K562 (cell line): ENCODE data around the gene GTF2A1L. TPM values are rescaled to one million over a fixed set of nuclear protein-coding genes. Genes with fewer than 3 reads are reported as not detected.

Experiments
- ATAC-seq: fragments of 200-7000 bp; cut with Tn5 transposase; 3 replicates; pipeline ENCODE4 v1.9.1; 2020; ENCODE audit warnings: moderate library complexity
- BruUV-seq: library from RNA; stranded (reverse); fragments of 400-500 nt; replicated peaks from 2 replicates; lab custom pipeline; 2021; lab: Mats Ljungman, UMichigan
- CTCF ChIA-PET: fragments of 300-600 bp; formaldehyde crosslinking; extraction: SDS; loops from one replicate; lab custom pipeline; 2021; ENCODE audit warnings: low intra/inter-chr PET ratio; lab: Yijun Ruan, JAX
- POLR2A ChIA-PET: fragments of 300-600, 350-650 bp; sonication (Branson Sonifier 250); formaldehyde crosslinking; extraction: SDS; loops from one replicate; lab custom pipeline; 2021; ENCODE audit warnings: antibody characterized with exemption, inconsistent platforms; lab: Yijun Ruan, JAX
- DNase-seq, 4 experiments: peaks; one replicate each; pipeline versions ENCODE4 v3.0.0 to v3.0.0-alpha.2; 2011 to 2018; ENCODE audit warnings: low spot score in 3 of 4, mixed read lengths in 3 of 4; ENCODE audit errors: extremely low read depth in 1 of 4
- FAIRE-seq: peaks from 2 replicates; lab custom pipeline; 2011; peaks lifted over from hg19 to GRCh38; lab: Jason Lieb, UNC
- H2AFZ ChIP-seq: 2 replicates; pipeline ENCODE4 v1.6.0; 2011; ENCODE audit warnings: low read depth, low read length, control low read depth, inconsistent platforms
- H3K27ac ChIP-seq: fragments of 200-600 bp; 3 replicates; pipeline ENCODE4 v1.8.0; 2011; ENCODE audit warnings: low read depth, mild to moderate bottlenecking, control low read depth, inconsistent platforms, low read length, moderate library complexity, mixed read lengths; ENCODE audit errors: extremely low read depth
- H3K27me3 ChIP-seq, 2 experiments: fragments of 300-600 bp in 1 of 2; 2 replicates in 1 of 2; 3 replicates in 1 of 2; pipeline versions ENCODE4 v1.6.0 to v1.8.0; 2011; ENCODE audit warnings: inconsistent platforms in 2 of 2, low read length in 2 of 2, mild to moderate bottlenecking in 1 of 2, mixed read lengths in 1 of 2, moderate library complexity in 1 of 2; ENCODE audit not compliant: control insufficient read depth in 2 of 2, insufficient read depth in 2 of 2
- H3K36me3 ChIP-seq: fragments of 300-600 bp; 3 replicates; pipeline ENCODE4 v1.8.0; 2011; ENCODE audit warnings: mild to moderate bottlenecking, low read length, inconsistent platforms; ENCODE audit not compliant: control insufficient read depth, insufficient read depth
- H3K4me1 ChIP-seq, 2 experiments: fragments of 200-600 bp in 1 of 2; replicated peaks in 1 of 2; 2 replicates in 1 of 2; 3 replicates in 1 of 2; pipeline versions ENCODE4 v1.5.1 to v1.8.0; 2011; ENCODE audit warnings: inconsistent platforms in 2 of 2, low read length in 2 of 2, mild to moderate bottlenecking in 1 of 2, mixed read lengths in 1 of 2, moderate library complexity in 1 of 2; ENCODE audit not compliant: control insufficient read depth in 2 of 2, insufficient read depth in 2 of 2
- H3K4me2 ChIP-seq: 2 replicates; pipeline ENCODE4 v1.6.1; 2011; ENCODE audit warnings: low read length, control low read depth, inconsistent platforms, mixed read lengths; ENCODE audit not compliant: insufficient read depth
- H3K4me3 ChIP-seq: fragments of 200-600 bp; sonication (generic), shearing (Covaris generic); 2 replicates; pipeline ENCODE4 v1.5.1; 2016; ENCODE audit warnings: control low read depth, inconsistent platforms
- H3K79me2 ChIP-seq: fragments of 200-600 bp; 3 replicates; pipeline ENCODE4 v1.8.0; 2011; ENCODE audit warnings: low read length, inconsistent platforms; ENCODE audit not compliant: control insufficient read depth, insufficient read depth
- H3K9ac ChIP-seq, 2 experiments: 2 replicates each; pipeline versions ENCODE4 v1.6.0 to v1.6.1; 2011; ENCODE audit warnings: low read depth in 2 of 2, low read length in 2 of 2, control low read depth in 1 of 2, inconsistent platforms in 1 of 2, mild to moderate bottlenecking in 1 of 2, mixed read lengths in 1 of 2; ENCODE audit not compliant: insufficient read depth in 1 of 2
- H3K9me1 ChIP-seq: one replicate; pipeline ENCODE4 v1.6.0; 2011; ENCODE audit warnings: inconsistent platforms, mild to moderate bottlenecking, low read length, moderate library complexity; ENCODE audit not compliant: control insufficient read depth, insufficient read depth
- H3K9me3 ChIP-seq: replicated peaks from 2 replicates; pipeline ENCODE4 v1.5.1; 2011; ENCODE audit warnings: low read depth, low read length, inconsistent platforms; ENCODE audit not compliant: control insufficient read depth, insufficient read depth
- H4K20me1 ChIP-seq: replicated peaks from 2 replicates; pipeline ENCODE4 v1.6.1; 2011; ENCODE audit warnings: low read length, inconsistent platforms, mixed read lengths; ENCODE audit not compliant: control insufficient read depth, insufficient read depth
- NONO ChIP-seq, 2 experiments: fragments of 200-400 bp in 1 of 2; fragments of 450-650 bp in 1 of 2; formaldehyde crosslinking in 1 of 2; IDR thresholded peaks; 2 replicates each; pipeline ENCODE4 v1.6.1; 2017; ENCODE audit warnings: low read depth in 2 of 2, mild to moderate bottlenecking in 2 of 2, moderate library complexity in 2 of 2, low read length in 1 of 2
- YY1 ChIP-seq, 3 experiments: IDR thresholded peaks; 2 replicates each; pipeline ENCODE4 v1.6.1; 2011; ENCODE audit warnings: low read length in 2 of 3, mild to moderate bottlenecking in 2 of 3, moderate library complexity in 2 of 3, borderline replicate concordance in 1 of 3, control low read depth in 1 of 3, low read depth in 1 of 3; ENCODE audit not compliant: insufficient read depth in 3 of 3, insufficient replicate concordance in 2 of 3, control insufficient read depth in 1 of 3, insufficient read length in 1 of 3; ENCODE audit errors: extremely low read depth in 1 of 3
- ZNF133 ChIP-seq: fragments of 250-450 bp; sonication (Bioruptor Pico); IDR thresholded peaks from 2 replicates; pipeline ENCODE4 v1.4.0; 2020; ENCODE audit warnings: mild to moderate bottlenecking
- WGBS: fragments of 100-300 bp; shearing (Covaris generic); methylation state at CpG from one replicate; pipeline ENCODE4 v1.1.6; 2016; ENCODE audit warnings: low coverage, mixed read lengths; ENCODE audit not compliant: insufficient coverage; ENCODE audit errors: missing lambda C conversion rate; 5-methylcytosine and 5-hydroxymethylcytosine counted together
- in situ Hi-C: fragments of 300-500 bp; cut with MboI; formaldehyde crosslinking; loops from 4 replicates; pipeline ENCODE4 v1.15.0; 2018; ENCODE audit warnings: inconsistent platforms, mixed read lengths
- intact Hi-C: fragments of 100-400 bp; cut with micrococcal nuclease; formaldehyde crosslinking; loops from 2 replicates; pipeline ENCODE4 v1.14.2; 2022
- polyA plus RNA-seq, 8 experiments: library from polyadenylated mRNA; depleted of rRNA in 4 of 8; stranded (reverse) in 5 of 8; unstranded in 3 of 8; fragments of >200 nt; fragmentation: Nextera tagmentation in 2 of 8; fragmentation: Illumina TruSeq in 1 of 8; extraction: Ambion mirVana in 2 of 8; extraction: Trizol in 1 of 8; gene quantifications; 2 replicates each; pipeline versions ENCODE4 v1.2.1 to v1.2.3, GENCODE V29; 2011 to 2014; ENCODE audit warnings: inconsistent platforms in 1 of 8, missing spikeins in 1 of 8
- total RNA-seq, 7 experiments: library from RNA; depleted of rRNA in 6 of 7; stranded (reverse); fragments of >200 nt in 6 of 7; fragmentation: Illumina TruSeq in 2 of 7; extraction: Trizol in 2 of 7; gene quantifications; 2 replicates each; pipeline versions ENCODE4 v1.2.1 to v1.2.3, GENCODE V29; 2011 to 2021; ENCODE audit warnings: low replicate concordance in 1 of 7

The GTF2A1L gene
- total and polyA plus RNA-seq, 9 of the 15 experiments (the other 6 are each of a cell fraction or from before 2014, with no cell fraction given) = 0.05 to 0.35 (median 0.12) TPM; not detected in 5

DNA sequence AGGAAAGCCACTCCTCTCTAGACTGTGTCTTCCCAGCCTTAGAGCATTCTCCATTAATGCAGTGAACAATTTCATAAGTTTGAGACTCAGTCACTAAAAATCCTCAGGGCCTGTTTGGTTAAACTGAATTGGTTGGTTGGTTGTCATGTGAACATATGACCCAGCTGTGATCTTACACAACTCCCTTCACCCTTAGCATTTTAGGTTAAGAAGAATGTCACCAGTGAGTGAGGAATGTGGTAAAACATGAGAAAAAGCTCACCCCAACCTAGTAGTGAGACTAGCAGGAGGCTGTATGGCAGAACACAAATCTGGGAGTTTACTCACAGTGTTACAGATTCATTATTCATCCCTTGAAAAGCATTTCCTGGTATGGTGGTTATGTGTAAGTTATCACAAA, 105.5 kb downstream of the GTF2A1L start (continued):
- TF ChIP-seq YY1 (IDR thresholded peaks at IDR 0.05; ENCODE audit: borderline replicate concordance in 1 of 3, control insufficient read depth in 1 of 3, extremely low read depth in 1 of 3, insufficient read depth in 3 of 3, insufficient read length in 1 of 3, insufficient replicate concordance in 2 of 3, low read depth in 1 of 3, low read length in 2 of 3) = no peak
- TF ChIP-seq ZNF133 = no peak

DNA sequence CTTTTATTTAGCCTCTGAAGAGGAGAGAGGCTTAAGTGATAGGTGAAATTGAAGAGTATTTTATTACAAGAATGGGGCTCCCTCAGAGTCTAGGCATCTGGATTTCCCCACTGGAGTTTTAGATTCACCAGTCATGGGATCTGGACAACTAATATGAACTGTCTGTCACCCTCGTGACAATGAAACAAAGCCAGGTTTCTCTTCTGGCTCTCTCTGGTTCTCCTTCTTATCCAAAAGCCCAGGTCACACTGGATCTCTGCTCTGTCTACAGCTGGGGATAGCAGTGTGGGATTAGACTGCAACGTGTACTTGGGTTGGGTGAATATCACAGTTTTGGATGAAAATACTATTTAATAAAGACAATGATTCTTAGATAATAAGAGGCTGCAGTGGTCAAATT, 106.6 kb downstream of the GTF2A1L start:
- Histone ChIP-seq H3K9me3 (no peaks in the 10 kb centered on the region), H3K4me3 (no peak overlapping the region), H4K20me1 (no peaks in the 10 kb centered on the region), H3K9me1 (no peaks in the 10 kb centered on the region), H3K79me2 (no peaks in the 10 kb centered on the region), H2AFZ (no peak overlapping the region), H3K9ac (no peak overlapping the region), H3K4me1 (peaks cover 0 to 3% of the 10 kb centered on the region in 2 experiments; a peak in 1 of 5 replicates), H3K27ac (no peak overlapping the region), H3K36me3 (no peaks in the 10 kb centered on the region), H3K4me2 (no peak overlapping the region), H3K27me3 (no peaks in the 10 kb centered on the region)
- in situ Hi-C loops (no loop called here), intact Hi-C loops (no loop called here)
- DNase-seq (no peak), ATAC-seq (no peak), FAIRE-seq (no peak)
- WGBS = 0% methylated on average over 2 of the region's 2 CpGs
- CTCF ChIA-PET = no interaction called here
- BruUV-seq = no TSS peak
- POLR2A ChIA-PET = interaction anchor here (1.6 kb wide), 1 partner anchor 8 kb away, joined by 3 read pairs; no protein-coding TSS in a partner anchor
- no peak for TF ChIP-seq NONO (IDR thresholded peaks at IDR 0.05; ENCODE audit: low read depth in 2 of 2, low read length in 1 of 2)
